Measurements from ENCODE around the gene CCIN.

The CCIN gene

DNA sequence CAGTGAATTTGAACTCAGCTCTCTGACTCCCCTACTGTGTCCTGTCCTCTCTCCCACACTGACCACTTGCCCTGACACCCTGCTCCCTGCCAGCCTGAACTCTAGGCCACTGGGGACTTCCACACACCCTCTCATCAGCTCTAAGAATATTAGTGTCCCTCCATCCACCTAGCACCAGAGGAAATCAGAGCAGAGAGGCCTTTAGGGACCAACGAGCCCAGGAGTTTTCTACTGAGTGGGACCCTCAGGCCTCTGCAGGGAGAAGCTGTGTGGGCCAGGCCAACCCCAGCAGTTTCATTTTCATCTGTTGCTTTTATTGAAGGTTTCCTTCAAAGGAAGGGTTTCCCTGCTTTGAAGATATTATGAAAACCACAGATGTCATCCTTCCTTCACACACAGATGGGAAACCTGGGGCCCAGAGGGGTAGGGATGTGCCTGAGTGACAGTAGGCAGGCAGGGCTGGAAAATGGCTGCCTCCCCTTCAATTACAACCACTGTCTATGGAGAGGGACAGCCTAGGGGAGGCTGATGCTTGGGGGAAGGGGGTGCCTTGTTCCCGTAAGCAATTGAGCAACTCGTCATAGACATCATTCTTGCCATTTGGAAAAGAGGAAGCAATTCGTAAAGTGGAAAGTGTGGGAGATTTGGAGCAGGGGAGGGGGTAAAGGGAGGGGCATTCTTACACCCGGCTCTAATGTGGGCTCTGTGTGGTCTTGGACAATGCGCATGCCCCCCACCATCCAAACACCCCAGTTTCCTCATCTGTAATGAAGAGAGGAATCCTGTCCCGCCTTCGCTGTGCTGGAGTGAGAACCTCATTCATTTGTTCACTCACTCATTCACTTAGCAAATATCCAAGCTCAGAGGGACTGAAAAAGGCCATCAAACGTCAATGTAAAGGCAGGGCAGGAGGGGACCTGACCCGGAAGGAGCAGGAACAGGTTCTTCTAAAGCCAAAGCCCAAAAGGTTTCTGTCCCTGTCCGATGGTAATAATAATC is 28.8 kb upstream of the CCIN start:
- DNase-seq (ENCODE audit: low read depth in 1 of 2, low spot score in 1 of 2) = no peak

GRCh38 chr9:36141288-36141687 is 27.9 kb upstream of the CCIN start:
- DNase-seq (ENCODE audit: low read depth in 1 of 2, low spot score in 1 of 2) = no peak

DNA sequence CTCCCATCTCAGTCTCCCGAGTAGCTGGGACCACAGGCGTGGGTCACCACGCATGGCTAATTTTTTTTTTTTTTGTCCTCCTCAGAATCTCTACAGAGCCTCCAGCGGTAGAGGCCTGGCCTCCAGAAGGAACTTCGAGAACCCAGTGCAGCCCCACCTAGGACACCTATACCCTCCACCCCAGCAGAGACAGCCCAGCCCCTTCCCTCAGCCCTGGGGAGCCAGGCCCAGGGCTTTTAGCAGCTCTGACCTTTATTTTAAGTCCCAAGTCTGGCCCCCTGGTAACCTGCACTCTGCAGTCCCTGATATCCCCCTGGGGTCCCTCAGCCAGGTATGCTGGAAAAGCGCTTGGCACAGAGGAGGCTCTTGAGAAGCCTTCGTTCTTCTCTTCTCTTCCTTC is 27.4 kb upstream of the CCIN start:
- DNase-seq (ENCODE audit: low read depth in 1 of 2, low spot score in 1 of 2) = no peak

GRCh38 chr9:36142510-36143244 is 26.5 kb upstream of the CCIN start:
- no peak for DNase-seq (ENCODE audit: low read depth in 1 of 2, low spot score in 1 of 2)

DNA sequence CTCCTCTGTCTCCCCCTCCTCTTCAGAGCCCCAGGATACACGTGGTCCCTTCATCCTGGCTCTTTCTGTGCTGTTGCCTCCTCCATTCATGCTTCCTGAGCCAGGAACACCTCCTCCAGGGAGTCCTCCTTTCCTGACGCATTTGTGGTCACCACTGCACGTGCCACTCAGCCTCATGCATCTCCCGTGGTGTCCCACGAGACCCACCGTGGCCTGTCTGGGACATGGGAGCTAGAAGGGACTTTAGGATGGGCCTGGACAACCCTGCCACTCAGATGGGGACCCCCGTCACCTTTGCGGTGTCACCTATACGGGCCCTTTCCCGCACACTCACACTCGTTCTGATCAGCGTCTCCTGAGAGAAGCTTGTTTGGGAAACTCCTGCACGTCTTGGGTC is 25.9 kb upstream of the CCIN start:
- no peak for DNase-seq (ENCODE audit: low read depth in 1 of 2, low spot score in 1 of 2)

- no peak for DNase-seq (ENCODE audit: low read depth in 1 of 2, low spot score in 1 of 2)
Observed at GRCh38 chr9:36144309-36145232, 24.6 kb upstream of the CCIN start.

GRCh38 chr9:36145970-36146369 is 23.2 kb upstream of the CCIN start:
- DNase-seq (ENCODE audit: low read depth in 1 of 2, low spot score in 1 of 2) = no peak

DNA sequence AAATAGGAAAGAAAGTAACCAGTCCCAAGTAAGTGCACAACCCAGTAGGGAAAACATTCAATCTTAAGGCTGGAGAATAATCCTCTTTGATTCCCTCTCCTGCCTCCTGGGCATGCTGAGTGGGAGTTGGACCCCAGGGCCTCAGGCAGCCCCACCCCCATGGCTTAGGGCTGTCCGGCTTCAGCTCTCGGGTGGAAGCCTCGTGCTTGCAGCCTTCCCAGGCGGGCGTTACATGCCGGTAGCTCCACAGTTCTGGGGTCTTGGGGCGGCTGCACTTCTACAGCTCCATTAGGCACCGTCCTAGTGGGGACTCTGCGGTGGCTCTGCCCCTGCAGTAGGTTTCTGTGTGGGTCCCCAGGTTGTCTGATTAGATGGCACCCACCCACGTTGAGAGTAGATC is 22.5 kb upstream of the CCIN start:
- no peak for DNase-seq (ENCODE audit: low read depth in 1 of 2, low spot score in 1 of 2)

GRCh38 chr9:36147441-36148175 is 21.6 kb upstream of the CCIN start:
- no peak for DNase-seq (ENCODE audit: low read depth in 1 of 2, low spot score in 1 of 2)

GRCh38 chr9:36148311-36149051 is 20.7 kb upstream of the CCIN start:
- peak; percentile 49 to 55 for DNase-seq (ENCODE audit: low read depth in 1 of 2, low spot score in 1 of 2)

- DNase-seq (ENCODE audit: low read depth in 1 of 2, low spot score in 1 of 2) = no peak
Observed at GRCh38 chr9:36149197-36149596, 20.0 kb upstream of the CCIN start.

- no peak for DNase-seq (ENCODE audit: low read depth in 1 of 2, low spot score in 1 of 2)
Observed at GRCh38 chr9:36150574-36151315, 18.4 kb upstream of the CCIN start.

- DNase-seq (ENCODE audit: low read depth in 1 of 2, low spot score in 1 of 2) = peak; percentile 69 to 78
Observed at GRCh38 chr9:36151316-36152210, 17.6 kb upstream of the CCIN start.

DNA sequence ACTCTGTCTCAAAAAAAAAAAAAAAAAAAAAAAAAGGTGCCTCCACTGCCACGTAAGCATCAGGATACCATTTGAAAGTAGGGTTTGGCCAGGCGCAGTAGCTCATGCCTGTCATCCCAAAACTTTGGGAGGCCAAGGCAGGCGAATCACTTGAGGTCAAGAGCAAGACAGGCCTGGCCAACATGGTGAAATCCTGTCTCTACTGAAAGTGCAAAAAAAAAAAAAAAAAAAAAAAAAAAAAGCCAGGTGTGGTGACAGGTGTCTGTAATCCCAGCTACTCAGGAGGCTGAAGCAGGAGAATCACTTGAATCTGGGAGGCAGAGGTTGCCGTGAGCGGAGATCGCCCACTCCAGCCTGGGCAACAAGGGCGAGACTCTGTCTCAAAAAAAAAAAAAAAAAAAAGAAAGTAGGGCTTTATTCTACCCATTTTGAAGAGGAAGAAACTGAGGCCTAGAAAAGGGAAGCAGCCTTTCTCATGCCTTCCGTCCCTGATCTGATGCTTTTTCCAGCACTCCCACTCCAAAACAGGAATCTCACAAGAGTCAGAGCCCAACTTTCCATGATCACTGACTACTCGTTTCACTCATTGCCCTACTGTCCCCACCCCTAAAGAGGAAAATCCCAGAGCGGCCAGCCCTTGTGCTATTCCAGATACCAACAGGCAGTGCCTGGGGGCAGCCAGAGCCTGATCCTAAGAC is 16.3 kb upstream of the CCIN start:
- DNase-seq (ENCODE audit: low read depth in 1 of 2, low spot score in 1 of 2) = no peak

- DNase-seq (ENCODE audit: low read depth in 1 of 2, low spot score in 1 of 2) = no peak
Observed at GRCh38 chr9:36153746-36154145, 15.4 kb upstream of the CCIN start.

GRCh38 chr9:36154331-36154952 is 14.7 kb upstream of the CCIN start:
- no peak for DNase-seq (ENCODE audit: low read depth in 1 of 2, low spot score in 1 of 2)

GRCh38 chr9:36156116-36156515 is 13.1 kb upstream of the CCIN start:
- DNase-seq (ENCODE audit: low read depth in 1 of 2, low spot score in 1 of 2) = no peak

Data from activated T-helper 1 cell treated with anti-CD3 and anti-CD28 coated beads, Interleukin-2, amount 50 U/mL, for 16 hours (primary cell).